GM12865 (cell line): ENCODE measurements around the gene QRFPR.

Experiments used
- DNase-seq: peaks from one replicate; pipeline ENCODE4 v3.0.0; 2010; ENCODE audit warnings: low read depth
- H3K4me3 ChIP-seq: 2 replicates; pipeline ENCODE4 v1.5.1; 2011; ENCODE audit warnings: mild to moderate bottlenecking, low read depth, low read length, control low read depth
- CTCF ChIP-seq: IDR thresholded peaks from 2 replicates; pipeline ENCODE4 v1.5.1; 2011; ENCODE audit warnings: low read length, control low read depth, low read depth, inconsistent platforms; ENCODE audit not compliant: insufficient read depth; ENCODE audit errors: missing control alignments

The QRFPR gene

DNA sequence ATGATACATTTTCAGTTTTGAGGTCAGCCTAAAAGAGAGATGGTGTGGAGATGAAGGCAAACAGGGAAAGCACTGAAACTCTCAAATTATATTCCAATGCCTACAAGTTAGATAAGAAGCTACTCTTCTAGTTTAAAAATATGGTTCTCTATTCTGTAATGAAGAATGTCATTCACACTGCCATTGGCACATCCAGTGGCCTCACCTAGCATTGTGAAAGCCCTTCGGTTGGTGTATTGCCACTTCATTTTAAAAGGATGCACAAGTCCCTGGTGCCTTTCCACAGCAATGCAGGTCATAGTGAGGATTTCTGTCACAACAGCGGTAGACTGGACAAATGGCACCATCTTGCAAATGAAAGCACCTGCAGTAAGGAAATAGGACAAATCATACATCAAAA, 40.6 kb downstream of the QRFPR start:
- TF ChIP-seq CTCF: no peak
- no peak overlapping the region for H3K4me3 ChIP-seq
- DNase-seq: no peak

DNA sequence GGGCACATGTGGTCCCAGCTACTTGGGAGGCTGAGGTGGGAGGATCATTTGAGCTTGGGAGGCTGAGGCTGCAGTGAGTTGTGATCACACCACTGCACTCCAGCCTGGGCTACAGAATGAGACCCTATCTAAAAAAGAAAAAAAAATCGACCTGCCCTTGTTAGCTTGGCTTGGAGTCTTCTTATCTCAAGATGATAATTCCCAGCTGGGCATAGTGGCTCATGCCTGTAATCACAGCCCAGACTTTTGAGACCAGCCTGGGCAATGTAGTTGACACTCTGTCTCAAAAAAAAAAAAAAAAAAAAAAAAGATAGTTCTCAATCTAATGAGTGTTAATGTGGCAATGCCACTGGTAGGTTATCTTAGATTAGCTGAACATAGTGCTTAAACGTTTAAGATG, 41.0 kb downstream of the QRFPR start:
- TF ChIP-seq CTCF: no peak
- no peak for DNase-seq
- no peak overlapping the region for H3K4me3 ChIP-seq

DNA sequence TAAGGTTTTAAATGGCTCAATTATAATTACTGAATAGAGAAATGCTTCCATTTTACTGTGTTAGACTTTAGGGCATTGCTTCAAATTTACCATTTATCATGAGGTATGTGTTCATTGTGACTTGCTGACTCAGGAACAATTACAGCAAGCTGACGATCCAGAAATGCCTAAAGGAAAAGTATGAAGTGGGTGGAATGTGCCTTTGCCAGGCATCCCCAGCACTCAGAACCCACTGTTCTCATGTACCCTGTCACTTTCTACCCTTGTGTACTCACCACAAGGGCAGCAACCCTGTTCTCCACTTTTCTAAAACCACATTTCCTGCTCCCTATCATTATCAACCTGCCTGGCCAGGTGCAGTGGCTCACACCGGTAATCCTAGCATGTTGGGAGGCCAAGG, 41.5 kb downstream of the QRFPR start:
- DNase-seq: no peak
- no peak for TF ChIP-seq CTCF

GRCh38 chr4:121338518-121338917, 42.3 kb downstream of the QRFPR start:
- TF ChIP-seq CTCF: no peak

More for the DNA sequence above, 41.5 kb downstream of the QRFPR start:
- no peak overlapping the region for H3K4me3 ChIP-seq

DNA sequence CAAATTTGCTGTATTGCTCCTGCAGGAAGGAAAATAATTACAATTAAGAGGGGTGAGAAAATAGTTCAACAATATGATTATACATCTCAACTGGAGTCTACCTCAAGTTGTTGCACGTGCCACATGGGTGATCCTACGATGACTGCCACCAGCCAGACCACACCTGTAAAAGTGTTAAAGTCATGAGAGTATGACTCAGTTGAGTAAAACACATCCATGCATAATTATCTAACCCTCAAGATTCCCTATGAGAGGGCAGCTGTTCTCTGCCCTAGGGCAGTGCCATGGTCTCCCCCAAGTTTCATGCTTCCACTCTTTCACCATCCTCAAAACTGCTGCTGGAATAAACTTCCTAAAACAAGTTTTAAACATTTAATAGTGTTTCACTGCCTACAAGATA, 44.1 kb downstream of the QRFPR start:
- DNase-seq: no peak
- no peak for TF ChIP-seq CTCF
- no peak overlapping the region for H3K4me3 ChIP-seq

More at GRCh38 chr4:121338518-121338917, 42.3 kb downstream of the QRFPR start:
- no peak for DNase-seq
- no peak overlapping the region for H3K4me3 ChIP-seq

DNA sequence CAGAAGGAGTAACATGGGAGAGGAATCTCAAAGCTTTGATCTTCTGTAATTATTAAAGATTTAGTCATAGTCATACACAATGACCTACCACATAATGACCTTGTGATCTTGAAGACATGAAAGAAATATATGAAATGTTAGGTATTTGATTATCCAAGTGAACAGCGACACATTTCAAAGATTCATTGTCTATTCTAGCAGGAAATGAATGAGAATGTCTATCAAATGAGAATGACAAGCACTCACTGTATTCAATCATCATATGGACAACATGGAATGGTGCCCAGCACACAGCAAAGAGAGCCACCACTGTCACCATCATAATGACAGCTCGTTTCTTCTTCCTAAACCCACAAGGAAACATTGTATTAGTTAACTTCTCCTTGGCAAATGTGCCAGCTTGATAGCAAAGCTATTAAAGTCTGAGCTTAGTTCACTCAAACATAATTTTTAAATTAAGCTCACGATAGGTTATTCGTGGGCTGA, 50.6 kb downstream of the QRFPR start:
- H3K4me3 ChIP-seq: no peak overlapping the region
- TF ChIP-seq CTCF: no peak

GRCh38 chr4:121326597-121326996, 54.2 kb downstream of the QRFPR start:
- no peak for DNase-seq
- TF ChIP-seq CTCF: no peak
- H3K4me3 ChIP-seq: no peak overlapping the region

More for the DNA sequence above, 50.6 kb downstream of the QRFPR start:
- DNase-seq: no peak
